GM12878 (cell line): ENCODE results near the gene INKA1.

Source experiments
- MXI1 ChIP-seq: fragments of 150-350 bp; IDR thresholded peaks from 2 replicates; pipeline ENCODE4 v1.6.1; 2011; ENCODE audit warnings: low read depth, mild to moderate bottlenecking, inconsistent platforms, low read length, improper control_type of control experiment
- POLR2AphosphoS2 ChIP-seq: IDR thresholded peaks from 2 replicates; pipeline ENCODE4 v1.6.1; 2011; ENCODE audit warnings: low read depth, mild to moderate bottlenecking, low read length, improper control_type of control experiment, moderate library complexity
- SMC3 ChIP-seq: IDR thresholded peaks from 2 replicates; pipeline ENCODE4 v1.6.1; 2011; ENCODE audit warnings: low read length, improper control_type of control experiment, borderline replicate concordance
- YY1 ChIP-seq: IDR thresholded peaks from 2 replicates; pipeline ENCODE4 v1.6.1; 2011; ENCODE audit warnings: low read depth, mild to moderate bottlenecking, low read length
- ZNF207 ChIP-seq: fragments of 450-650 bp; IDR thresholded peaks from 2 replicates; pipeline ENCODE4 v1.6.1; 2014; ENCODE audit warnings: antibody characterized with exemption, mild to moderate bottlenecking, borderline replicate concordance
- TF ChIP-seq, protein P1 (sequence below): fragments of 450-650 bp; IDR thresholded peaks from 2 replicates; pipeline ENCODE4 v1.6.1; 2017; ENCODE audit warnings: mild to moderate bottlenecking, moderate library complexity

DNA sequence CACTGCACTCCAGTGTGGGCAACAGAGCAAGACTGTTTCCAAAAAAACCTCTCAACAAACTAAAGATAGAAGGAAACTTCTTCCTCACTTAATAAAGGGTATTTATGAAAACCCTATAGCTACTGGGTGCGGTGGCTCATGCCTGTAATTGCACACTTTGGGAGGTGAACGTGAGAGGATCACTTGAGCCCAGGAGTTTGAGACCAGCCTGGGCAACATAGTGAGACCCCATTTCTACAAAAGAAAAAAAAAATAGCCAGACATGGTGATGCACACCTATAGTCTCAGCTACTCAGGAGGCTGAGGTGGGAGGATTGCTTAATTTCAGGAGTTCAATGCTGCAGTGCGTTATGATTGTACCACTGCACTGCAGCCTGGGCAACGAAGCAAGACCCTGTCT, 39.1 kb upstream of the INKA1 start:
- TF ChIP-seq SMC3 (no peak), POLR2AphosphoS2 (no peak), YY1 (no peak), MXI1 (no peak), ZNF207 (no peak)
- TF ChIP-seq, protein P1, sequence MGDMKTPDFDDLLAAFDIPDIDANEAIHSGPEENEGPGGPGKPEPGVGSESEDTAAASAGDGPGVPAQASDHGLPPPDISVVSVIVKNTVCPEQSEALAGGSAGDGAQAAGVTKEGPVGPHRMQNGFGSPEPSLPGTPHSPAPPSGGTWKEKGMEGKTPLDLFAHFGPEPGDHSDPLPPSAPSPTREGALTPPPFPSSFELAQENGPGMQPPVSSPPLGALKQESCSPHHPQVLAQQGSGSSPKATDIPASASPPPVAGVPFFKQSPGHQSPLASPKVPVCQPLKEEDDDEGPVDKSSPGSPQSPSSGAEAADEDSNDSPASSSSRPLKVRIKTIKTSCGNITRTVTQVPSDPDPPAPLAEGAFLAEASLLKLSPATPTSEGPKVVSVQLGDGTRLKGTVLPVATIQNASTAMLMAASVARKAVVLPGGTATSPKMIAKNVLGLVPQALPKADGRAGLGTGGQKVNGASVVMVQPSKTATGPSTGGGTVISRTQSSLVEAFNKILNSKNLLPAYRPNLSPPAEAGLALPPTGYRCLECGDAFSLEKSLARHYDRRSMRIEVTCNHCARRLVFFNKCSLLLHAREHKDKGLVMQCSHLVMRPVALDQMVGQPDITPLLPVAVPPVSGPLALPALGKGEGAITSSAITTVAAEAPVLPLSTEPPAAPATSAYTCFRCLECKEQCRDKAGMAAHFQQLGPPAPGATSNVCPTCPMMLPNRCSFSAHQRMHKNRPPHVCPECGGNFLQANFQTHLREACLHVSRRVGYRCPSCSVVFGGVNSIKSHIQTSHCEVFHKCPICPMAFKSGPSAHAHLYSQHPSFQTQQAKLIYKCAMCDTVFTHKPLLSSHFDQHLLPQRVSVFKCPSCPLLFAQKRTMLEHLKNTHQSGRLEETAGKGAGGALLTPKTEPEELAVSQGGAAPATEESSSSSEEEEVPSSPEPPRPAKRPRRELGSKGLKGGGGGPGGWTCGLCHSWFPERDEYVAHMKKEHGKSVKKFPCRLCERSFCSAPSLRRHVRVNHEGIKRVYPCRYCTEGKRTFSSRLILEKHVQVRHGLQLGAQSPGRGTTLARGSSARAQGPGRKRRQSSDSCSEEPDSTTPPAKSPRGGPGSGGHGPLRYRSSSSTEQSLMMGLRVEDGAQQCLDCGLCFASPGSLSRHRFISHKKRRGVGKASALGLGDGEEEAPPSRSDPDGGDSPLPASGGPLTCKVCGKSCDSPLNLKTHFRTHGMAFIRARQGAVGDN, result no peak
